Peyer's patch (tissue), 4 donors: ENCODE measurements around the gene WWOX. TPM values are rescaled to one million over a fixed set of nuclear protein-coding genes. Genes with fewer than 3 reads are reported as not detected.

ENCODE experiments used
- DNase-seq, 3 donors: peaks; one replicate each; pipeline ENCODE4 v3.0.0-alpha.2; 2017 to 2019
- H3K27ac ChIP-seq, 4 donors: fragments of 200-600 bp; sonication (generic); one replicate each; pipeline ENCODE4 v1.5.1; 2016 to 2019
- H3K27me3 ChIP-seq, 2 donors: fragments of 200-600 bp; sonication (generic); one replicate each; pipeline ENCODE4 v1.5.1; 2019
- H3K36me3 ChIP-seq, 3 donors: fragments of 200-600 bp; sonication (generic); one replicate each; pipeline ENCODE4 v1.5.1; 2016 to 2019
- H3K4me1 ChIP-seq, 4 donors: fragments of 200-600 bp; sonication (generic); one replicate each; pipeline ENCODE4 v1.5.1; 2016 to 2019
- H3K4me3 ChIP-seq, 4 donors: fragments of 200-600 bp; sonication (generic); 1 replicate in 3 of 4; 2 replicates in 1 of 4; pipeline ENCODE4 v1.5.1; 2016 to 2019; ENCODE audit warnings: mild to moderate bottlenecking in 1 of 4
- H3K9me3 ChIP-seq, 4 donors: fragments of 200-600 bp; sonication (generic); one replicate each; pipeline ENCODE4 v1.5.1; 2016 to 2019; ENCODE audit warnings: mild to moderate bottlenecking in 1 of 4
- CTCF ChIP-seq, 6 experiments: fragments of 450-650 bp in 4 of 6; fragments of 200-600 bp in 2 of 6; sonication (generic) in 1 of 6; IDR thresholded peaks; one replicate each; pipeline ENCODE4 v1.5.1; 2017 to 2019; ENCODE audit warnings: antibody characterized with exemption in 6 of 6, mild to moderate bottlenecking in 3 of 6, moderate library complexity in 1 of 6
- POLR2A ChIP-seq, 2 donors: fragments of 450-650 bp; IDR thresholded peaks; one replicate each; pipeline ENCODE4 v1.5.1; 2017; ENCODE audit warnings: antibody characterized with exemption in 2 of 2, mild to moderate bottlenecking in 2 of 2, moderate library complexity in 2 of 2
- total RNA-seq, 4 donors: library from RNA; depleted of rRNA; stranded (reverse); fragments of >200 nt; gene quantifications; one replicate each; pipeline ENCODE4 v1.1.0, GENCODE V29; 2016

WWOX gene
- total RNA-seq, 4 donors from 2014 or later: 17.3 to 197 (median 57.5) TPM

DNA sequence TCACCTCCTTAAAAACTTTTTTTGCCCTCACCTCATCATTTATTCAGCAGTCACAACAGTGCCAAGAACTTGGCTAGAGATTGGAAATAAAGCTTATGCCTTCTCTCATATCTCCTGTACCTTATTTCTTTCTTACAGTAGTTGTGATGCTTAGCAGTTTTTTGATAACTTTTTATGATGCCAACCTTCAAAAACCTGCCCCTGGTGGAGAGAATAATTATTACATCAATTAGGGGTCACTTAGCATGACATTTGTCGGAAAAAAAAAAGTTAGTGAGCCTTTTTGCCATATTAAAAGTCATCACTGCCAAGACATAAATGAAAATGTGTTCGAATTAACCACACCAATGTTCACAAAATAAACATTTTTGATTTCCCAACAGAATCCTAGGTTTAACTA is 296.6 kb downstream of the WWOX start:
- Histone ChIP-seq H3K27me3 (no peaks in the 10 kb centered on the region), H3K9me3 (no peaks in the 10 kb centered on the region), H3K27ac (no peak overlapping the region), H3K4me1 (no peaks in the 10 kb centered on the region), H3K4me3 (no peak overlapping the region), H3K36me3 (no peaks in the 10 kb centered on the region)
- TF ChIP-seq CTCF (IDR thresholded peaks at IDR 0.05): peak in 3 of 6 experiments; percentile 9 to 24 (median 13)
- no peak for TF ChIP-seq POLR2A (IDR thresholded peaks at IDR 0.05)
- DNase-seq: no peak

DNA sequence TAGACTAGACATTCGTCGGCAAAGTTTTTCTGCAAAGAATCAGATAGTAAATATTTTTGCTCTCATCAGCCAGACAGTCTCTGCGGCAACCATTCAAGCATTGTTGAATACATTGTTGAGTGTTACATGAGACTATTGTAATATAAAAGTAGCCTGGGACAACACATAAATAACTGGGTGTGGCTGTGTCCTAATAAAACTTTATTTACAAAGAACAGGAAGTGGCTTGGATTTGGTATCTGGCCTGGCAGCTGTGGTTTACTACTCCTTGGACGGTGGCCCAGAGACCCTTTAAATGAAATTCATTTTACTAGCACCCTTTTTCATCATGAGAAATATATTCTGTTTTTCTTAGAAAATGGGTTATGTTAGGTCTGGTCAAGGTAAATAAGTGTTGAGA is 297.2 kb downstream of the WWOX start:
- H3K9me3 ChIP-seq: no peaks in the 10 kb centered on the region
- no peak for DNase-seq
- no peaks in the 10 kb centered on the region for H3K36me3 ChIP-seq
- H3K4me3 ChIP-seq: no peak overlapping the region
- H3K27ac ChIP-seq: no peak overlapping the region
- H3K27me3 ChIP-seq: no peaks in the 10 kb centered on the region
- no peaks in the 10 kb centered on the region for H3K4me1 ChIP-seq
- TF ChIP-seq CTCF (IDR thresholded peaks at IDR 0.05): no peak
- no peak for TF ChIP-seq POLR2A (IDR thresholded peaks at IDR 0.05)

DNA sequence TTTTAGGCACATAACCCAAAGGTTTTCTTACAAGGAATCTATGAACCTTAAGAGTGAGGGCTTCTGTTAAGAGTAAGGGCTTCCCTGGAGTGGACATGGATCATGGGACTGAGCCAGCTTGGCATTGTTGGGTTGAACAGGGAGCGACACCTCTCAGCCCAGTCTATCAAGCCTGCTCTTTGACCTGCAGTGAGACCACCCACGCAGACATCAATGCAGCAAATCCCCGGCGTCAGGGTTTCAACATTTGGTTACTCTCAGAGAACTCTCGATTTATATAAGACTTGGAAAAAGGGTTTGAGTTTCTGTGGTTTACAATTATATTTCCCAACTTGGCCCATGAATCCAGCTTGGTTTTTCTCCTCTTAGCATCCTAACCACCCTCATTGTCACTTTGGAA is 299.9 kb downstream of the WWOX start:
- no peaks in the 10 kb centered on the region for H3K9me3 ChIP-seq
- DNase-seq: no peak
- H3K27me3 ChIP-seq: no peaks in the 10 kb centered on the region
- H3K4me1 ChIP-seq: no peaks in the 10 kb centered on the region
- H3K4me3 ChIP-seq: no peak overlapping the region
- H3K27ac ChIP-seq: no peak overlapping the region
- TF ChIP-seq CTCF (IDR thresholded peaks at IDR 0.05) (no peak), POLR2A (IDR thresholded peaks at IDR 0.05) (no peak)
- H3K36me3 ChIP-seq: no peaks in the 10 kb centered on the region

DNA sequence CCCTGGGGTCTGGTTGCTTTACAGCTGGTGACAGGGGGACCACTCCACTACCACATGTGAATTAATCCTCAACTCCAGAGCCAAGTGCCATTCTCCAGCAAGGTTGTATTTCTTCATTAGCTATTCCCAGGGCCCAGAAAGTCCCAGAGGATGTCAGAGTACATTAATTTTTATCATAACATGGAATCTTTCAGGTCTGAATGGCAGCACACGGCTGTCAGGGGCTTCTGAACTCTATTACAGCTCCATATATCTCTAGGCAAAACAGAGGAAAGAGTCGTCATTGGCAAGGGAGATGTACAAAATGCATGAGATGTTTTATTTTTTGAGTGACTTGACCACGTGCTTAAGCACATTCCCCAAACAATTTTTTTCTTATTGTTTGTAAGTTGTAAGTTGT is 303.4 kb downstream of the WWOX start:
- no peaks in the 10 kb centered on the region for H3K9me3 ChIP-seq
- H3K27me3 ChIP-seq: no peaks in the 10 kb centered on the region
- H3K4me1 ChIP-seq: no peaks in the 10 kb centered on the region
- H3K27ac ChIP-seq: no peak overlapping the region
- no peak for TF ChIP-seq CTCF (IDR thresholded peaks at IDR 0.05)
- TF ChIP-seq POLR2A (IDR thresholded peaks at IDR 0.05): no peak
- H3K36me3 ChIP-seq: no peaks in the 10 kb centered on the region
- H3K4me3 ChIP-seq: no peak overlapping the region
- no peak for DNase-seq

- DNase-seq: no peak
- no peak overlapping the region for H3K4me3 ChIP-seq
- no peak for TF ChIP-seq POLR2A (IDR thresholded peaks at IDR 0.05)
- no peak for TF ChIP-seq CTCF (IDR thresholded peaks at IDR 0.05)
- H3K4me1 ChIP-seq: no peaks in the 10 kb centered on the region
- H3K9me3 ChIP-seq: no peaks in the 10 kb centered on the region
- no peaks in the 10 kb centered on the region for H3K36me3 ChIP-seq
- no peaks in the 10 kb centered on the region for H3K27me3 ChIP-seq
- H3K27ac ChIP-seq: no peak overlapping the region
Measured at GRCh38 chr16:78405040-78405439, 305.6 kb downstream of the WWOX start.

- no peak for DNase-seq
- Histone ChIP-seq H3K4me1 (no peaks in the 10 kb centered on the region), H3K27ac (no peak overlapping the region), H3K36me3 (no peaks in the 10 kb centered on the region), H3K27me3 (no peaks in the 10 kb centered on the region), H3K4me3 (no peak overlapping the region), H3K9me3 (no peaks in the 10 kb centered on the region)
- TF ChIP-seq CTCF (IDR thresholded peaks at IDR 0.05): no peak
- TF ChIP-seq POLR2A (IDR thresholded peaks at IDR 0.05): no peak
Measured at GRCh38 chr16:78405833-78406232, 306.4 kb downstream of the WWOX start.
